ENCODE data around the gene ATAD3B. TPM values are rescaled to one million over a fixed set of nuclear protein-coding genes. Genes with fewer than 3 reads are reported as not detected.
"Not testable (repeated sequence)": the region's sequence is repeated elsewhere in the genome, so short reads cannot be mapped to it uniquely, and the experiment has no call there.

The ATAD3B gene
- total RNA-seq, 1 donor from 2014 or later, result 34.9 TPM

DNA sequence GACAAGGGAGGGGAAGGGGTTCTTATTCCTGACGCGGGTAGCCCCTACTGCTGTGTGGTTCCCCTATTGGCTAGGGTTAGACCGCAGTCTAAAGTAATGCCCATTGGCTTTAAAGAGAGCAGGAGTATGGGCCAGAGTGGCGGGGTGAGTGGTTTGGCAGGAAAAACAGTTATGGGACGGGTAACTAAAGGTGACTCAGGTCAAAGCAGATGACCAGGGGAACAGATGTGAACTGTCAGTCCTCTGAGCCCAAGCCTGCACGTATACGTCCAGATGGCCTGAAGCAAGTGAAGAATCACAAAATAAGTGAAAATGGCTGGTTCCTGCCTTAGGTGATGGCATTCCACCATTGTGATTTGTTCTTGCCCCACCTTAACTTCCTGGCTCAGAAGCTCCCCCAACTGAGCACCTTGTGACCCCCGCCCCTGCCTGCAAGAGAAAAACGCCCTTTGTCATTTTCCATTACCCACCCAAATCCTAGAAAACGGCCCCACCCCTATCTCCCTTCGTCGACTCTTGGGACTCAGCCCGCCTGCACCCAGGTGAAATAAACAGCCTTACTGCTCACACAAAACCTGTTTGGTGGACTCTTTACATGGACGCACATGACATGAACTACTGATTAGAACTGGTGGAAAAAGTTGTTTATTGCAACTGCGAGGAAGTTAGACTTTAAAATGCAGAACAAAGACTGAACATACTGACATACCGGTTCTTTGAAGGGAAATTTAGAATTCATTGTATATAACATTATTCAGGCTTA lies 758 bp upstream of the ATAD3B start:
- H3K27ac Mint-ChIP-seq (ENCODE audit: unreplicated experiment), result peak overlapping the region; percentile 84
- H3K4me3 Mint-ChIP-seq (ENCODE audit: unreplicated experiment), result peak overlapping the region; percentile 94
- no peaks in the 10 kb centered on the region for H3K36me3 Mint-ChIP-seq (ENCODE audit: unreplicated experiment)
- no peak for DNase-seq
- TF ChIP-seq, protein P1, sequence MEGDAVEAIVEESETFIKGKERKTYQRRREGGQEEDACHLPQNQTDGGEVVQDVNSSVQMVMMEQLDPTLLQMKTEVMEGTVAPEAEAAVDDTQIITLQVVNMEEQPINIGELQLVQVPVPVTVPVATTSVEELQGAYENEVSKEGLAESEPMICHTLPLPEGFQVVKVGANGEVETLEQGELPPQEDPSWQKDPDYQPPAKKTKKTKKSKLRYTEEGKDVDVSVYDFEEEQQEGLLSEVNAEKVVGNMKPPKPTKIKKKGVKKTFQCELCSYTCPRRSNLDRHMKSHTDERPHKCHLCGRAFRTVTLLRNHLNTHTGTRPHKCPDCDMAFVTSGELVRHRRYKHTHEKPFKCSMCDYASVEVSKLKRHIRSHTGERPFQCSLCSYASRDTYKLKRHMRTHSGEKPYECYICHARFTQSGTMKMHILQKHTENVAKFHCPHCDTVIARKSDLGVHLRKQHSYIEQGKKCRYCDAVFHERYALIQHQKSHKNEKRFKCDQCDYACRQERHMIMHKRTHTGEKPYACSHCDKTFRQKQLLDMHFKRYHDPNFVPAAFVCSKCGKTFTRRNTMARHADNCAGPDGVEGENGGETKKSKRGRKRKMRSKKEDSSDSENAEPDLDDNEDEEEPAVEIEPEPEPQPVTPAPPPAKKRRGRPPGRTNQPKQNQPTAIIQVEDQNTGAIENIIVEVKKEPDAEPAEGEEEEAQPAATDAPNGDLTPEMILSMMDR (IDR thresholded peaks at IDR 0.05; ENCODE audit: partially characterized antibody, unreplicated experiment), result no peak
- H3K9me3 Mint-ChIP-seq (ENCODE audit: unreplicated experiment), result peaks cover 7% of the 10 kb centered on the region
- H3K27me3 Mint-ChIP-seq (ENCODE audit: unreplicated experiment), result peaks cover 11% of the 10 kb centered on the region
- H3K4me1 Mint-ChIP-seq (ENCODE audit: low read depth, unreplicated experiment), result peaks cover 12% of the 10 kb centered on the region

- H3K27ac Mint-ChIP-seq (ENCODE audit: unreplicated experiment); DNase-seq; H3K9me3 Mint-ChIP-seq (ENCODE audit: unreplicated experiment); H3K36me3 Mint-ChIP-seq (ENCODE audit: unreplicated experiment): not testable (repeated sequence)
- Mint-ChIP-seq H3K4me1 (ENCODE audit: low read depth, unreplicated experiment) (peaks cover 12% of the 10 kb centered on the region), H3K27me3 (ENCODE audit: unreplicated experiment) (peaks cover 14% of the 10 kb centered on the region), H3K4me3 (ENCODE audit: unreplicated experiment) (peak overlapping the region; percentile 88)
Measured at GRCh38 chr1:1472053-1472876, 700 bp downstream of the ATAD3B start.

DNA sequence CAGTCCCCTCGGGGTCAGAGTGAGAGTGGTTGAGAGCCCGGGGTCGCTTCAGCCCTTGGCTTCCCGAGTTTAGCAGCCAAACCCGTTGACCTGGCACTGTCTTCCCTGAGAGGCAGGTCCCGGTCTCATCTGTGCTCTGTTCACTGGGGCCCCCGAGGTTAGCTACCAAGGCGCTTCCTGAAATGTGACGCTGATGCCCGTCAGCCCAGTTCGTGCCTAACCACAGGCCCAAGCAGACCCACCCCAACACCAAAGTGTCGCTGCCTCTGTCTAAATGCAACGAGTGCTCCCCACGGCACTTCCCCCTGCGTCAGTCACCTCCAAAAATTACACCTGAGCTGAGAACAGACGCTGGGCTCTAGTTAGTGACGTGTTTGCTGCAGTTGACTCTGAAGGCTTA lies 4.4 kb downstream of the ATAD3B start:
- H3K36me3 Mint-ChIP-seq (ENCODE audit: unreplicated experiment); H3K27me3 Mint-ChIP-seq (ENCODE audit: unreplicated experiment); DNase-seq; H3K9me3 Mint-ChIP-seq (ENCODE audit: unreplicated experiment); H3K4me3 Mint-ChIP-seq (ENCODE audit: unreplicated experiment); H3K27ac Mint-ChIP-seq (ENCODE audit: unreplicated experiment); H3K4me1 Mint-ChIP-seq (ENCODE audit: low read depth, unreplicated experiment): not testable (repeated sequence)

- DNase-seq, result no peak
- no peak overlapping the region for H3K27ac Mint-ChIP-seq (ENCODE audit: unreplicated experiment)
- H3K4me1 Mint-ChIP-seq (ENCODE audit: low read depth, unreplicated experiment), result no peaks in the 10 kb centered on the region
- peaks cover 6% of the 10 kb centered on the region for H3K9me3 Mint-ChIP-seq (ENCODE audit: unreplicated experiment)
- peaks cover 4% of the 10 kb centered on the region for H3K36me3 Mint-ChIP-seq (ENCODE audit: unreplicated experiment)
- H3K4me3 Mint-ChIP-seq (ENCODE audit: unreplicated experiment), result no peak overlapping the region
- peaks cover 5% of the 10 kb centered on the region for H3K27me3 Mint-ChIP-seq (ENCODE audit: unreplicated experiment)
- TF ChIP-seq, protein P1 (IDR thresholded peaks at IDR 0.05; ENCODE audit: partially characterized antibody, unreplicated experiment), result no peak
Measured at GRCh38 chr1:1477206-1477605, 5.6 kb downstream of the ATAD3B start.

- Mint-ChIP-seq H3K27ac (ENCODE audit: unreplicated experiment) (peak overlapping the region; percentile 55), H3K36me3 (ENCODE audit: unreplicated experiment) (peaks cover 4% of the 10 kb centered on the region), H3K9me3 (ENCODE audit: unreplicated experiment) (peaks cover 6% of the 10 kb centered on the region), H3K4me1 (ENCODE audit: low read depth, unreplicated experiment) (no peaks in the 10 kb centered on the region), H3K4me3 (ENCODE audit: unreplicated experiment) (peak overlapping the region; percentile 11), H3K27me3 (ENCODE audit: unreplicated experiment) (peaks cover 5% of the 10 kb centered on the region)
- TF ChIP-seq, protein P1 (IDR thresholded peaks at IDR 0.05; ENCODE audit: partially characterized antibody, unreplicated experiment), result no peak
- no peak for DNase-seq
Measured at GRCh38 chr1:1479547-1480487, 8.3 kb downstream of the ATAD3B start.

- not testable (repeated sequence) for DNase-seq; H3K36me3 Mint-ChIP-seq (ENCODE audit: unreplicated experiment); H3K4me3 Mint-ChIP-seq (ENCODE audit: unreplicated experiment); H3K27me3 Mint-ChIP-seq (ENCODE audit: unreplicated experiment); H3K9me3 Mint-ChIP-seq (ENCODE audit: unreplicated experiment); H3K27ac Mint-ChIP-seq (ENCODE audit: unreplicated experiment); H3K4me1 Mint-ChIP-seq (ENCODE audit: low read depth, unreplicated experiment)
Measured at GRCh38 chr1:1480488-1480867, 8.9 kb downstream of the ATAD3B start.

DNA sequence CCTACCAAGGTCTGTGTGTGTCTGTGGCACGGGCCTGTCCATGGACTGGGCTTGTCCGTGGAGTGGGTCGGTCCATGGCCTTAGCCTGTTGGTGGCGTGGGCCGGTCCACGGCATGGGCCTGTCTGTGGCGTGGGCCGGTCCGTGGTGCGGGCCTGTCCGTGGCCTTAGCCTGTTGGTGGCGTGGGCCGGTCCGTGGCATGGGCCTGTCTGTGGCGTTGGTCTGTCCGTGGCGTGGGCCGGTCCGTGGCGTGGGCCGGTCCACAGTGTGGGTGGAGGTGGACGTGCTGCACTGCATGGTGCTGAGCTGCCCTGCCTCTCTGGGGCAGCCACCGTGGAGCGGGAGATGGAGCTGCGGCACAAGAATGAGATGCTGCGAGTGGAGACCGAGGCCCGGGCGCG lies 10.2 kb downstream of the ATAD3B start:
- H3K27me3 Mint-ChIP-seq (ENCODE audit: unreplicated experiment); DNase-seq; H3K36me3 Mint-ChIP-seq (ENCODE audit: unreplicated experiment); H3K9me3 Mint-ChIP-seq (ENCODE audit: unreplicated experiment); H3K4me1 Mint-ChIP-seq (ENCODE audit: low read depth, unreplicated experiment); H3K27ac Mint-ChIP-seq (ENCODE audit: unreplicated experiment); H3K4me3 Mint-ChIP-seq (ENCODE audit: unreplicated experiment): not testable (repeated sequence)

Measured in glutamatergic neuron (in vitro differentiated cells).